Small intestine (tissue), 7 donors: ENCODE results near the gene EEF1A2. TPM values are rescaled to one million over a fixed set of nuclear protein-coding genes. Genes with fewer than 3 reads are reported as not detected.

Source experiments
- DNase-seq, 2 donors: peaks; one replicate each; pipeline versions ENCODE4 v3.0.0 to v3.0.0-alpha.2; 2013
- FAIRE-seq: peaks from 2 replicates; lab custom pipeline; 2012; peaks lifted over from hg19 to GRCh38; lab: Jason Lieb, UNC
- H3K27ac ChIP-seq, 3 donors: one replicate each; pipeline ENCODE4 v1.5.1; 2013; ENCODE audit warnings: low read length in 2 of 3, mild to moderate bottlenecking in 2 of 3, control low read depth in 1 of 3, inconsistent platforms in 1 of 3, low read depth in 1 of 3, moderate library complexity in 1 of 3
- H3K27me3 ChIP-seq, 3 donors: one replicate each; pipeline ENCODE4 v1.6.1; 2013; ENCODE audit warnings: low read length in 3 of 3, inconsistent platforms in 1 of 3; ENCODE audit not compliant: control insufficient read depth in 3 of 3, insufficient read depth in 3 of 3
- H3K36me3 ChIP-seq, 3 donors: one replicate each; pipeline ENCODE4 v1.6.1; 2013; ENCODE audit warnings: low read length in 3 of 3, inconsistent platforms in 1 of 3, low read depth in 1 of 3, mild to moderate bottlenecking in 1 of 3, moderate library complexity in 1 of 3; ENCODE audit not compliant: control insufficient read depth in 3 of 3, insufficient read depth in 2 of 3
- H3K4me1 ChIP-seq, 3 donors: one replicate each; pipeline ENCODE4 v1.6.1; 2013; ENCODE audit warnings: low read length in 2 of 3, inconsistent platforms in 1 of 3, low read depth in 1 of 3, mild to moderate bottlenecking in 1 of 3, moderate library complexity in 1 of 3; ENCODE audit not compliant: control insufficient read depth in 3 of 3, insufficient read depth in 2 of 3
- H3K4me3 ChIP-seq, 3 donors: one replicate each; pipeline ENCODE4 v1.5.1; 2013; ENCODE audit warnings: low read length in 3 of 3, control low read depth in 1 of 3, inconsistent platforms in 1 of 3, low read depth in 1 of 3, mild to moderate bottlenecking in 1 of 3, moderate library complexity in 1 of 3
- H3K9me3 ChIP-seq, 2 donors: one replicate each; pipeline ENCODE4 v1.6.1; 2013; ENCODE audit warnings: low read depth in 1 of 2, low read length in 1 of 2; ENCODE audit not compliant: control insufficient read depth in 2 of 2, insufficient read depth in 1 of 2
- WGBS, 3 donors: extraction: QIAGEN DNeasy Blood & Tissue Kit; methylation state at CpG; one replicate each; pipeline ENCODE4 v1.1.7; 2013; 5-methylcytosine and 5-hydroxymethylcytosine counted together
- polyA plus RNA-seq, 4 donors: library from polyadenylated mRNA; stranded (reverse) in 3 of 4; unstranded in 1 of 4; fragments of 200-250 nt in 3 of 4; fragments of 120-200 nt in 1 of 4; gene quantifications; one replicate each; pipeline versions ENCODE4 v1.2.1 to v1.2.3, GENCODE V29; 2013
- donor health status: healthy with polysubstance abuse.
- donor health status: control.
- donor health status: control.
- donor health status: Bipolar disorder and iron deficiency.
- donor health status: healthy.

EEF1A2 gene
- polyA plus RNA-seq, 4 donors: 3.1 to 18.6 (median 9.7) TPM

DNA sequence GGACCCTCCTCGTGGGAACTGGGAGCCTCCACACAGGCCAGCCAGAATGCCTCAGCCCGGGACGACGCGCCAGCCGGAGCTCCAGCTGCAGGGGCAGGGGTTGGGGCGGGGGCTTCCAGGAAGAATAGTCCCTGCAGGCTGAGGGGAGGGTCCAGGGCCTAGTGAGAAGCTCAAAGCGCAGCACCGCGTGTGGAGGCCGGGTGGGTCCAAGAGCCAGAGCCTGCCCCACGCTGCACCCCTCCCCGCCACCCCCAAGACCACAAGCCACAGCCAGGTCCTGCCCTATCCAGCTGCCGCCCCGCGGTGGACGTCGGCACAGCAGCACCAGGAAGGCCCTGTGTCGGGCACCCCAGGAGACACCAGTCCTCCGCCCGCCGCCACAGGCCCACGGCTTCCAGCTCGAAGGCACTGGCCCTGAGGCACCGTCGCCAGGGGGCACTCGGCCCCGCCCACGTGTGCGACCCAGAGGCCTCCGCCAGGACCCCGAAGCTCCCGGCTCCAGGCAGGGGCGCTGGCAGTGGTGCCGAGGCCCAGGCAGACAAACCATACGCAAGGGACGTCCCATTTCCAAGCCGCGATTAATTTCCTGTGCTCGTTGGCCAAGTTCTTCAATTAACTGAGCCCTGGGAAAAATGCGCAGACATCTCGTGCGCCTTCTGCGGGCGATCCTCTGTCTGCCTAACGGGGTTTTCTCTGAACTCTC, 45.9 kb downstream of the EEF1A2 start:
- Histone ChIP-seq H3K4me1 (no peaks in the 10 kb centered on the region), H3K27me3 (peaks cover 0 to 22% (median 6%) of the 10 kb centered on the region in 3 donors)
- WGBS, 3 donors: 56 to 66% (median 59%) methylated on average over 41 to 46 of the region's 46 CpGs

DNA sequence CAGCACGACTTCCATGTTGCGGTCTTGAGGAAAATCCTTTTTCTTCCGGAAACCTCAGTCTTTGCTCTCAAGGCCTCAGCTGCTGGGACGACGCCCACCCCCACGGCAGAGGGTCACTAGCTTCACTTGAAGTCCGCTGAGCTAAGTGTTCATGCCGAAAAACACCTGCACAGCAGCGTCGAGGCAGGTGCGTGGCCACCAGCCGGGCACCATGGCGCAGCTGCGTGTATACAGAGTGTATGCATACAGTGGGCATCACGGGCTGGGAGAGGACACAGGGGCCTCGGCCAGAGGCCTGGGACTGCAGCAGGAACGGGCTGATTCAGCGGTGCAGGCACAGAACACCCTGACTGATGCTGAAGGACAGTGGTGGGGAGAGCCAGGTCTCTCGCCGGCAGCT, 46.5 kb downstream of the EEF1A2 start:
- Histone ChIP-seq H3K27me3 (peaks cover 0 to 22% (median 6%) of the 10 kb centered on the region in 3 donors), H3K36me3 (no peaks in the 10 kb centered on the region), H3K4me1 (no peaks in the 10 kb centered on the region), H3K4me3 (no peak overlapping the region), H3K9me3 (no peaks in the 10 kb centered on the region), H3K27ac (no peak overlapping the region)
- DNase-seq (no peak), FAIRE-seq (no peak)
- WGBS, 3 donors: 84 to 87% (median 86%) methylated on average over 19 to 20 of the region's 20 CpGs

More for the DNA sequence above, 45.9 kb downstream of the EEF1A2 start:
- no peak for DNase-seq
- peak overlapping the region in 1 of 3 donors; percentile 56 for H3K27ac ChIP-seq
- H3K36me3 ChIP-seq: no peaks in the 10 kb centered on the region
- FAIRE-seq: no peak
- H3K9me3 ChIP-seq: no peaks in the 10 kb centered on the region
- no peak overlapping the region for H3K4me3 ChIP-seq

DNA sequence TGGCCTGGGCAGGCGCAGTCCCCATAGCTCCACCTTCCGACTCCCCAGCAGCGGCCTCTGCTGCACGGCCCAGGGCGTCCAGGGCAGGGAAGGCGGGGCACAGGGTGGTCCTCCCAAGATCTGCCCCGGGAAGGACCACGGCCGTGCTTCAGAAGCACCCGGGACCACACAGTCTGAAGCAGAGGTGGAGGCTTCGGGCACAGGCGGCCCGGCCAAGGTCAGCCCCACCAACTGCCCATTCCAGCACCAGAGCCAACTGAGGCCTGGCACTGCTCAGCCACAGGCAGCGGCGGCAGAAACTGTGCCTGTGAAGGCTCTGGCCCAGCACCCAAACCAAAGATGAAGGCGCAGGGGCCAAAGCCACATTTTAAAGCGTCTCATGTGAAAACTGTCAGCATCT, 47.1 kb downstream of the EEF1A2 start:
- Histone ChIP-seq H3K4me1 (no peaks in the 10 kb centered on the region), H3K36me3 (no peaks in the 10 kb centered on the region), H3K27ac (no peak overlapping the region), H3K4me3 (no peak overlapping the region), H3K27me3 (peaks cover 0 to 22% (median 6%) of the 10 kb centered on the region in 3 donors), H3K9me3 (no peaks in the 10 kb centered on the region)
- FAIRE-seq (no peak), DNase-seq (no peak)
- 86 to 91% (median 91%) methylated on average over 13 to 17 of the region's 17 CpGs for WGBS, 3 donors

DNA sequence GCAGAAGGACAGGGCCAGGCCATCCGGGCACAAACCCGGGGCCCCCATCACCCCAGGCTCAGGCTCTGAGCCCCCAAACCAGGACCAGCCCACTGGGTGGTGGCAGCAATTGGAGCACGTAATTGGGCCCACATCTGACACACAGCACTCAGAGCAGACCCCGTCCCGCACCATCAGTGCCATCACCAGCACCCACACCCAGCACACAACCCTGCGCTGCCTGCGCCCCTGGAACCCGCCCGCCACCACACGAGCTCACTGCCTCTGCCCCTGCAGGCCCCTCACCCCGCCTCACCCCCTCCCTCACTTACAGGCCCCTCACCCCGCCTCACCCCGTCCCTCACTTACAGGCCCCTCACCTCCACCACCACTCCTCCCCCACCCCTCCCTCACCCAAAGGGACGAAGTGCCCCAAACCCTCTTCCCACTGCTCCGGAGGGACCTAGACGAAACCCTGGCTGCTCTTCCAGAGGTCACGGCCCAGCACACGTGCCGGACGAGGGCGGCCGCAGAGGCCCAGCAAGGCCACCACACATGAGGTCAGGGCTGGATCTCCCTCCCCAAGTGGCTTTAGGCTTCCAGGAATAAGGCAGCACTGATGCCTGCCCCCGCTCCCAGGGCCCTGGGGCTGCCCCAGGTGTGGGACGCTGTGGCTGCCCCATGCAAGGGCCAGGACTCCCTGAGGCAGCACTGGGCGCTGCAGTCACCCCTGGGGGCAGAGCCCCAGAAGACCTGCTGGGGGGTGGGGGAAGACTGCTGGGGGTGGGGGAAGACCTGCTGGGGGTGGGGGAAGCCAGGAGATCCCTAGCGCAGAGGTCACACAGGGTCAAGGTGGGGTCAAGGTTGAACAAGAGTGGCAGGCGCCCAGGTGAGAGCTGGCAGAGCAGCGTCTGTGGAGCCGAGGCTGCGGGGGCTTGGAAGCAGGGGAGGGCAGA, 48.8 kb downstream of the EEF1A2 start:
- Histone ChIP-seq H3K4me3 (no peak overlapping the region), H3K27me3 (peaks cover 0 to 20% (median 6%) of the 10 kb centered on the region in 3 donors), H3K36me3 (no peaks in the 10 kb centered on the region), H3K9me3 (no peaks in the 10 kb centered on the region), H3K4me1 (no peaks in the 10 kb centered on the region), H3K27ac (no peak overlapping the region)
- FAIRE-seq (no peak), DNase-seq (no peak)
- WGBS, 3 donors: 73 to 82% (median 76%) methylated on average over 23 to 30 of the region's 30 CpGs

DNA sequence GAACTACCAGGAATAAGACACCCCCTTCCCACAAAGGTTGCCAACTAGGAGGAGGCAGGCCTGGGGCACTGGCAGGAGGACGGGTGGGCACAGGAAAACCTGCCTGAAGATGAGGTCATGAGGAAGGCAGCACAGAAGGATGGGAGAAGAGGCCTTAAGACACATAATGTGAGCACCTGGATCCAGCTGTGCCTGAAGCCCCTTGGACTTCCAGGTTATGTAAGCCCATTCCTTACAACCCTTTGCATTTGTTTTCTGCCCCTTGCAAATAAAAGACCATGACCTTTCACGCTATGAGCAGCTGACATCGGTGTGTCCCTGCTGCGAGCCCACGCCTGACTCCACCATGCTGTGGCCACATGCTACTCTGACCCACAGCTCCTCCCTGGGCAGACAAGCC, 49.9 kb downstream of the EEF1A2 start:
- Histone ChIP-seq H3K4me1 (no peaks in the 10 kb centered on the region), H3K27ac (no peak overlapping the region), H3K9me3 (no peaks in the 10 kb centered on the region), H3K27me3 (peaks cover 0 to 11% (median 4%) of the 10 kb centered on the region in 3 donors), H3K4me3 (no peak overlapping the region), H3K36me3 (no peaks in the 10 kb centered on the region)
- no peak for FAIRE-seq
- 74 to 87% (median 79%) methylated on average over 5 of the region's 5 CpGs for WGBS, 3 donors
- DNase-seq: no peak

DNA sequence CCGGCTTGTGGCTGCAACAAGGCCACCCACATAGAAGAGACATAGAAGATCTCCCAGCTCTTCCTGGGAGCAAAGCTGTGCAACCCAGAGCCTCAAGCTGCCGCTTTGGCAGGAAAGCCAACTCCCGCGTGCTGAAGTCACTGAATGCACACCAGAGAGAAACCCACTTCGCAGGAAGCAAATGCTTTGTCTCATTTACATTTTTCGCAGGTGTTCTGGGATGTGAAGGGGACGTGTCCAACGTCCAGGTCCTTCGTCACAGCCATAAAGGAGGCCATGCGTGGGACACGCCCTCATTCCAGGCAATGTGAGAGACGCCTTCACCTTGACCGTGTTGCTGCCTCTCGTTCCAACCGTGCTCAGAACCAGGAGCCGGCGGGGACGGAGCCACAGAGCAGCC, 50.9 kb downstream of the EEF1A2 start:
- no peak overlapping the region for H3K27ac ChIP-seq
- no peaks in the 10 kb centered on the region for H3K9me3 ChIP-seq
- DNase-seq (peak; percentile 18 to 70), FAIRE-seq (no peak)
- no peak overlapping the region for H3K4me3 ChIP-seq
- 25 to 42% (median 36%) methylated on average over 18 of the region's 18 CpGs for WGBS, 3 donors
- H3K4me1 ChIP-seq: no peaks in the 10 kb centered on the region
- H3K27me3 ChIP-seq: peaks cover 0 to 4% (median 4%) of the 10 kb centered on the region in 3 donors
- H3K36me3 ChIP-seq: no peaks in the 10 kb centered on the region

DNA sequence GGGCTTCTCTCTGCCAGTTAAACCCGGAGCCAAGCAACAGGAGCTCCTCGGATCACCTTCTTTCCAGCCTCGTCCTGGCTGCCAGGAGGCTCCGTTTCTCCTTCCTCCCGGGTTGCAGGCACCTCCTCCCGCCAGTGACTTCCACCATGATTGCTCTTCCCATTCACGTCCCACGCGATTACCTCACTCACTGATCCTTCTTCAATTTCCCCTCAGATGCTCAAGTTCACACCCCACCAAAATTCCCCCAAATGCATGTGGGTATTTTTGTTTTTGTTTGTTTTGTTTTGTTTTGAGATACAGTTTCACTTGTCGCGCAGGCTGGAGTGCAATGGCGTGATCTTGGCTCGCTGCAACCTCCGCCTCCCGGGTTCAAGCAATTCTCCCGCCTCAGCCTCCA, 51.6 kb downstream of the EEF1A2 start:
- Histone ChIP-seq H3K4me3 (no peak overlapping the region), H3K27ac (no peak overlapping the region), H3K36me3 (no peaks in the 10 kb centered on the region), H3K27me3 (peaks cover 0 to 4% (median 4%) of the 10 kb centered on the region in 3 donors), H3K9me3 (no peaks in the 10 kb centered on the region), H3K4me1 (no peaks in the 10 kb centered on the region)
- no peak for FAIRE-seq
- 74 to 80% (median 80%) methylated on average over 16 of the region's 16 CpGs for WGBS, 3 donors
- DNase-seq: no peak

DNA sequence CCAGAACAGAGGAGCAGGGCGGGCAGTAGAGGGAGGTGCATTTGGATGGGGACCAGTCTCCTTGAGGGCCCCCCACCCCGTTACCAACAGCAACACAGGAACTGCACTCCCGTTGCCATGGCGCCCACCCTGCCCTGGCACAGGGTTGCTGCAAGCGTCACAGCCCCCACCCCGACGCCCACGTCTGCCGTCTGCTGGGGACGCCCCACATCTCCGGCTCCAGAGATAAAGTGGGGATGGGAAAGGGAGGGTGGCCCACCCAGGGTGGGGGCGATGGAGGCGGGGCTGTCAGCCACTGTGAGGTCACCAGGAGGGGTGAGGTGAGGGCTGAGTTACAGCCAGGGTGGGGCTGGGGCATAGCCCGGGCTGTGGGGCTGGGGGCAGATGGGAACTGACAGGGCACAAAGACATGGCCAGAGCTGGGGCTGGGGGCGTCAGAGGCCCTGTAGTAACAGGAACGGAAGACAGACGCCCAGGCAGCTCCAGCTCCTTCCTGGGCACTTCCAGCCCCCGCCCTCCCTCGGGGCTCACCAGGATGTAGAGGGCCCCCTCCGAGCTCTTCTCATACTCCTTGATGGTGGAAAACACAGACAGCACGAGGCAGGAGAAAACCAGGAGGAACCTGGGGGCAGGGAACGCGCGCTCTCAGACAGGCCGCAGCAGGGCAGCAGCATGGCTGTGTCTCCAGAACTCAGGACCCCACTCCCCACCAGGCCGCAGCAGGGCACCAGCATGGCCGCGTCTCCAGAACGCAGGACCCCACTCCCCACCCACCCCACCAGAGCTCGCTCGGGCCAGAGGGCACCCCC, 52.5 kb downstream of the EEF1A2 start:
- no peaks in the 10 kb centered on the region for H3K36me3 ChIP-seq
- DNase-seq (no peak), FAIRE-seq (no peak)
- no peak overlapping the region for H3K4me3 ChIP-seq
- H3K27ac ChIP-seq: no peak overlapping the region
- peaks cover 0 to 4% (median 4%) of the 10 kb centered on the region in 3 donors for H3K27me3 ChIP-seq
- H3K9me3 ChIP-seq: no peaks in the 10 kb centered on the region
- no peaks in the 10 kb centered on the region for H3K4me1 ChIP-seq
- 51 to 60% (median 56%) methylated on average over 26 to 31 of the region's 31 CpGs for WGBS, 3 donors
